ENCODE results near the gene PAM.
"Not testable (repeated sequence)": the region's sequence is repeated elsewhere in the genome, so short reads cannot be mapped to it uniquely, and the experiment has no call there.

The PAM gene

DNA sequence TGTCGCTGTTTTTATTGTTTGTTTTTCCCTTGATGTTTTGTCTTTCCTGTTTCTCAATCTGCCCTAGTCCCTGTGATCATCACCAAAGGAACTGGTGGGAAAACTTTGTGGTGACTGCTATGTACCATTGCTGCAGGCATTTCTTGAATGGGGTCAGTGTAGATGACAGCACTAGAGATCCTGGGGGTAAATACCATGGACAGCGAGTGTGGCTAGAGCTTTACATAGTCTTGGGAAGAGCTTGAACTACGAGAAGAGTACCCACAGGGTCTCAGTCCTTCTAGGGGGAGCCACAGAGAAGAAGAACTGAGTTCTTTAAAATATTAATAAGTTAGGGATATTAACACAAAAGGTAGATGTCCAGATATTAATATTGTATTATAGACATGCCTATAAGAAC is 138.8 kb downstream of the PAM start:
- H3K4me1 ChIP-seq (ENCODE audit: control insufficient read depth, insufficient read depth, low read length) = no peaks in the 10 kb centered on the region
- H3K9me3 ChIP-seq (ENCODE audit: control insufficient read depth, insufficient read depth, low read length) = no peaks in the 10 kb centered on the region
- no peak for DNase-seq (ENCODE audit: low read depth, low spot score)
- H3K27me3 ChIP-seq (ENCODE audit: control insufficient read depth, insufficient read depth, low read length) = no peaks in the 10 kb centered on the region
- H3K27ac ChIP-seq (ENCODE audit: low read length) = no peak overlapping the region
- no peaks in the 10 kb centered on the region for H3K36me3 ChIP-seq (ENCODE audit: control insufficient read depth, insufficient read depth, low read length)
- H3K4me3 ChIP-seq (ENCODE audit: low read length) = no peak overlapping the region
- WGBS (ENCODE audit: insufficient coverage, insufficient read length) = no CpG with 5 or more reads among the region's 3 CpGs

DNA sequence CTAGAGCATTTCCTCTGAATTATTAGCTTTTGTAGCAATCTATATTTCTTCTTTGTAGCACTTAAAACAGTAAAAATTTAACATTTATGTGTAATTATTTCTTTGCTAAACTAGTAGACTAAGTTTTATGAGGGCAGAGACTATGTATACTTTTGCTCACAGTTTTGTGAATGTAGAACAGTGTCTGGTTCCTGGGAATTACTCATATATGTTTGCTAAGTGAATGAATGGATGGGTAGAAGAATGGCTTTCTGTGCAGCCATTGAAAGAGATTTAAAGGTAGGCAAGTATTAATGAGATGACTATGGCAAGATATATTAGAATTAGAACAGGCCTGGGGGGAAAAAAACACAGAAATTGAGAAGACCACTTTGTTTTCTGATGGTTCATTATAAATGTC is 140.1 kb downstream of the PAM start:
- Histone ChIP-seq H3K9me3 (ENCODE audit: control insufficient read depth, insufficient read depth, low read length) (no peaks in the 10 kb centered on the region), H3K4me1 (ENCODE audit: control insufficient read depth, insufficient read depth, low read length) (peaks cover 2% of the 10 kb centered on the region), H3K27me3 (ENCODE audit: control insufficient read depth, insufficient read depth, low read length) (no peaks in the 10 kb centered on the region), H3K36me3 (ENCODE audit: control insufficient read depth, insufficient read depth, low read length) (no peaks in the 10 kb centered on the region), H3K4me3 (ENCODE audit: low read length) (no peak overlapping the region), H3K27ac (ENCODE audit: low read length) (no peak overlapping the region)
- DNase-seq (ENCODE audit: low read depth, low spot score) = no peak

DNA sequence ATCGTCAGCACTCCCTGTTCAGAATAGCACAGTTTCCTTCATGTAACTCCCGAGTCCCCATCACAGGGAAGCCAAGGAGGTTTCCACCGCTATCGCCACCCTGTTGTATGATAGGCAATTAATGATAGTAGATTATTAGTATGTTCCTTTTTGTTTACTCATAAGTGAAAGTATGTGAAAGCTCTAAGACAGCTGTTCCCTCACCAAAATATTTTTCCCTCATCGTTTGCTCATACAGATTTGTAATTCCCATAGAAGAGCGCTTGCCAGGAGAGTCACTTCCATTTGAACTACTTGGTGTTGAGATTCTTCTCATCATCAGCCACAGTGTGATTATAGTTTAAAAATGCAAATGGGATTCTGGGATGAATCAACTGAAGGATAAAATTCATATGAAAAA is 140.9 kb downstream of the PAM start:
- no peaks in the 10 kb centered on the region for H3K27me3 ChIP-seq (ENCODE audit: control insufficient read depth, insufficient read depth, low read length)
- no peak for DNase-seq (ENCODE audit: low read depth, low spot score)
- H3K27ac ChIP-seq (ENCODE audit: low read length) = no peak overlapping the region
- no CpG with 5 or more reads among the region's 6 CpGs for WGBS (ENCODE audit: insufficient coverage, insufficient read length)
- H3K36me3 ChIP-seq (ENCODE audit: control insufficient read depth, insufficient read depth, low read length) = no peaks in the 10 kb centered on the region
- peaks cover 2% of the 10 kb centered on the region for H3K4me1 ChIP-seq (ENCODE audit: control insufficient read depth, insufficient read depth, low read length)
- H3K9me3 ChIP-seq (ENCODE audit: control insufficient read depth, insufficient read depth, low read length) = no peaks in the 10 kb centered on the region
- no peak overlapping the region for H3K4me3 ChIP-seq (ENCODE audit: low read length)

DNA sequence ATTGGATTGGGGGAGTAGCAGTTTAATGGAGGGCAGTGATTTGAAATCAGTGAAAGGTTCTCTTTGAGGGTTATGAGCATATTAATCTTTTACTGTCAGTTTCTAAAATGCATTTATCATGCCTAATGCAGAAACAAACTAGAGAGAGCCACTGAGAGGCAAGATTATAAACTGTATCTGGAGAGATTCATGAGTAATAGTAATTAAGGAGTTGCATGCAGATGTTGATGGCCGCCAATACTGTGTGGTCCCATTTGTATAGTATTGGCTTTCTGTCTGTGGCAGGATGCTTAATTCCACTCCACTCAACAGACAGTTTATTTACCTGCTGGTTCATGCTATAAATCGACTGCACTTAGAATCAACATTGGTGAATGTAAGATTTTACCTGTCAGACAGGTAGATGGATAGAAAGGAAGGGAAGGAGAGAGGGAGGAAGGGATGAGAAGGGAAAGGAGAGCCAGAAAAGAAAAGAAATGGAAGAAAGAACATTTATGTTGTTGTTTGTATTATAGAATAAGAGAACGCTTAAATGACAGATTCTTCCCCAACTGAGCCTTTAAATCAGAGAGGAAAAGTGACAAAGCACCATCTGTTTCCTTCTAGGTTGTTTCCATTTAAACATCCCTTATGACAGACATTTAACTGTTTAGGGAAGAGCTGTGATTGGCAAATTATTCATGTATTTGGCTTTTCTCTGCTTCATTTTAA is 146.5 kb downstream of the PAM start:
- no peak for DNase-seq (ENCODE audit: low read depth, low spot score)
- Histone ChIP-seq H3K4me1 (ENCODE audit: control insufficient read depth, insufficient read depth, low read length) (peaks cover 2% of the 10 kb centered on the region), H3K27ac (ENCODE audit: low read length) (no peak overlapping the region), H3K36me3 (ENCODE audit: control insufficient read depth, insufficient read depth, low read length) (no peaks in the 10 kb centered on the region), H3K27me3 (ENCODE audit: control insufficient read depth, insufficient read depth, low read length) (no peaks in the 10 kb centered on the region), H3K9me3 (ENCODE audit: control insufficient read depth, insufficient read depth, low read length) (no peaks in the 10 kb centered on the region), H3K4me3 (ENCODE audit: low read length) (no peak overlapping the region)
- no CpG with 5 or more reads among the region's 3 CpGs for WGBS (ENCODE audit: insufficient coverage, insufficient read length)

GRCh38 chr5:102902135-102902448 is 147.0 kb downstream of the PAM start:
- H3K4me3 ChIP-seq (ENCODE audit: low read length) = no peak overlapping the region
- no peaks in the 10 kb centered on the region for H3K36me3 ChIP-seq (ENCODE audit: control insufficient read depth, insufficient read depth, low read length)
- no peaks in the 10 kb centered on the region for H3K27me3 ChIP-seq (ENCODE audit: control insufficient read depth, insufficient read depth, low read length)
- H3K27ac ChIP-seq (ENCODE audit: low read length) = no peak overlapping the region
- H3K4me1 ChIP-seq (ENCODE audit: control insufficient read depth, insufficient read depth, low read length) = peaks cover 2% of the 10 kb centered on the region
- DNase-seq (ENCODE audit: low read depth, low spot score) = no peak
- H3K9me3 ChIP-seq (ENCODE audit: control insufficient read depth, insufficient read depth, low read length) = no peaks in the 10 kb centered on the region

GRCh38 chr5:102902647-102903046 is 147.5 kb downstream of the PAM start:
- H3K27me3 ChIP-seq (ENCODE audit: control insufficient read depth, insufficient read depth, low read length) = no peaks in the 10 kb centered on the region
- H3K9me3 ChIP-seq (ENCODE audit: control insufficient read depth, insufficient read depth, low read length) = no peaks in the 10 kb centered on the region
- no CpG with 5 or more reads among the region's 2 CpGs for WGBS (ENCODE audit: insufficient coverage, insufficient read length)
- H3K4me1 ChIP-seq (ENCODE audit: control insufficient read depth, insufficient read depth, low read length) = peaks cover 2% of the 10 kb centered on the region
- no peaks in the 10 kb centered on the region for H3K36me3 ChIP-seq (ENCODE audit: control insufficient read depth, insufficient read depth, low read length)
- no peak overlapping the region for H3K4me3 ChIP-seq (ENCODE audit: low read length)
- DNase-seq (ENCODE audit: low read depth, low spot score) = no peak
- H3K27ac ChIP-seq (ENCODE audit: low read length) = no peak overlapping the region

DNA sequence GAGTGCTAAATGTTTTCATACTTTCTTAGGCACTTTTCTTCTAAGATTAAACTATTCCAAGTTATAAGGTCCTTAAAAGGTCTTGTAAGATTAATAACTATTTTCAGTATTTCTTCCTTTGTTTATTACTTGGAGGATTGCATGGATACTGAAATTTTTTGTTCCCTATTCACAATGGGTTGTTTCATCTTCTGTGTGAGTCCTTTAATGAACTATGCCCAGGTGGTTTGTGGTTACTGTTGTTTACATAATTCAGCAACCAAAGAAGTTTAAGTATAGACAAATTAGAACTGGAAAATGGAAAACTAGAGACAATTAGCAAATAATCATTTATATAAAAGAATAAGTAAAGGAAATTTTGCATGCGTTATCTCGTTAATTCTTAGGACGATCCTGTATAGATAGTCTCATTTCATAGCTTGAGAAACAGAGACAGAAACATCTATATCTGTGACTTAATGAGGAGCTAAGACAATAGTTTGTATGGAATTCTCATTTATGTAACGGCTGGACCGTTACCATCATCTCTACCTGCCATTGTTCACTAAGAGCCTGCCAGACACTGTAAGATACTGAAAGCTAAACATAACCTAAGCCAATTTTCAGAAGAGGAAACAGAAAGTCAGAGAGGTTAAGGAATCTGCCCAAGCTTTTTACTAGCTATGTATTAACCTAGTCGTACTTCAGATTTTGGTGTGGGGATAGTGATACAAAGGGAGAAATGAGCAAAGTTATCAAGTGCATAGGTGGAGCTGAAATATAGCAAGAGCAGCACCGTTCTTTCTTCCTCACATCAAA is 148.2 kb downstream of the PAM start:
- H3K27me3 ChIP-seq (ENCODE audit: control insufficient read depth, insufficient read depth, low read length) = no peaks in the 10 kb centered on the region
- no peak for DNase-seq (ENCODE audit: low read depth, low spot score)
- H3K36me3 ChIP-seq (ENCODE audit: control insufficient read depth, insufficient read depth, low read length) = no peaks in the 10 kb centered on the region
- H3K9me3 ChIP-seq (ENCODE audit: control insufficient read depth, insufficient read depth, low read length) = no peaks in the 10 kb centered on the region
- no CpG with 5 or more reads among the region's 7 CpGs for WGBS (ENCODE audit: insufficient coverage, insufficient read length)
- no peak overlapping the region for H3K27ac ChIP-seq (ENCODE audit: low read length)
- peaks cover 2% of the 10 kb centered on the region for H3K4me1 ChIP-seq (ENCODE audit: control insufficient read depth, insufficient read depth, low read length)
- H3K4me3 ChIP-seq (ENCODE audit: low read length) = no peak overlapping the region

DNA sequence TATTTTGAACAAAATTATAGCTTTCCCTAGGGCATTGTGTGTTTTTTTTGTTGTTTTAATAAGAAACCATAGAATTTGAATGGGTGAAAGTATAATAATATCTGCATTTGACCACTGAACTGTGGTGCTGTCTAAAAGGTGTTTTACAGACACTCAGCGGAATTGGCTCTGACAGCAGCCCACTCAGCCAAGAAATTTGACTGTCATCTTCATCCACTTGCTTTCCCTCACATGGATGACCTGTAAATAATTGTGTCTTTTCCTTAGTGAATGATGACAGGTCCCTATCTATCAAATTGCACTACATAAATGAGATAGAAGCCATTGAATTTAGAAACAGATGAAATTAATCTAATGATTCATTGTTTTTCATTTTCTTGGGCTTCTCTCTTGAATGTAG is 150.0 kb downstream of the PAM start:
- no peak for DNase-seq (ENCODE audit: low read depth, low spot score)
- no peaks in the 10 kb centered on the region for H3K36me3 ChIP-seq (ENCODE audit: control insufficient read depth, insufficient read depth, low read length)
- H3K27ac ChIP-seq (ENCODE audit: low read length) = no peak overlapping the region
- no peak overlapping the region for H3K4me3 ChIP-seq (ENCODE audit: low read length)
- no peaks in the 10 kb centered on the region for H3K27me3 ChIP-seq (ENCODE audit: control insufficient read depth, insufficient read depth, low read length)
- WGBS (ENCODE audit: insufficient coverage, insufficient read length) = no CpG with 5 or more reads among the region's 1 CpG
- H3K4me1 ChIP-seq (ENCODE audit: control insufficient read depth, insufficient read depth, low read length) = no peaks in the 10 kb centered on the region
- no peaks in the 10 kb centered on the region for H3K9me3 ChIP-seq (ENCODE audit: control insufficient read depth, insufficient read depth, low read length)

DNA sequence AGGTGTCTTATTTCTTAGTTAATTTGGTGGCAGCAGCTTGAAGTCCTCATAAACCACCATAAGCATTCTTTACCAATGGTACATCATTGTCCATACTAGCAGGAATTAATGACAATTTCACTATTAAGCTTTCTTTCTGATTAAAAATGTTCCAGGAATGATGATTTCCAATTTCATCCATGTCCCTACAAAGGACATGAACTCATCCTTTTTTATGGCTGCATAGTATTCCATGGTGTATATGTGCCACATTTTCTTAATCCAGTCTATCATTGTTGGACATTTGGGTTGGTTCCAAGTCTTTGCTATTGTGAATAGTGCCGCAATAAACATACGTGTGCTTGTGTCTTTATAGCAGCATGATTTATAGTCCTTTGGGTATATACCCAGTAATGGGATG is 152.0 kb downstream of the PAM start:
- not testable (repeated sequence) for H3K36me3 ChIP-seq (ENCODE audit: control insufficient read depth, insufficient read depth, low read length); DNase-seq (ENCODE audit: low read depth, low spot score); H3K4me3 ChIP-seq (ENCODE audit: low read length); H3K27me3 ChIP-seq (ENCODE audit: control insufficient read depth, insufficient read depth, low read length); H3K27ac ChIP-seq (ENCODE audit: low read length); H3K4me1 ChIP-seq (ENCODE audit: control insufficient read depth, insufficient read depth, low read length); H3K9me3 ChIP-seq (ENCODE audit: control insufficient read depth, insufficient read depth, low read length)
- no CpG with 5 or more reads among the region's 2 CpGs for WGBS (ENCODE audit: insufficient coverage, insufficient read length)

- no peaks in the 10 kb centered on the region for H3K4me1 ChIP-seq (ENCODE audit: control insufficient read depth, insufficient read depth, low read length)
- H3K27me3 ChIP-seq (ENCODE audit: control insufficient read depth, insufficient read depth, low read length) = no peaks in the 10 kb centered on the region
- no peak overlapping the region for H3K4me3 ChIP-seq (ENCODE audit: low read length)
- no peaks in the 10 kb centered on the region for H3K9me3 ChIP-seq (ENCODE audit: control insufficient read depth, insufficient read depth, low read length)
- no peaks in the 10 kb centered on the region for H3K36me3 ChIP-seq (ENCODE audit: control insufficient read depth, insufficient read depth, low read length)
- no peak for DNase-seq (ENCODE audit: low read depth, low spot score)
- no CpG with 5 or more reads among the region's 6 CpGs for WGBS (ENCODE audit: insufficient coverage, insufficient read length)
- no peak overlapping the region for H3K27ac ChIP-seq (ENCODE audit: low read length)
Measured at GRCh38 chr5:102910240-102911226, 155.4 kb downstream of the PAM start.

All from iPS DF 6.9 (cell line).